ENCODE data around the gene SLC22A12.
"Not testable (repeated sequence)": the region's sequence is repeated elsewhere in the genome, so short reads cannot be mapped to it uniquely, and the experiment has no call there.

Gene SLC22A12

DNA sequence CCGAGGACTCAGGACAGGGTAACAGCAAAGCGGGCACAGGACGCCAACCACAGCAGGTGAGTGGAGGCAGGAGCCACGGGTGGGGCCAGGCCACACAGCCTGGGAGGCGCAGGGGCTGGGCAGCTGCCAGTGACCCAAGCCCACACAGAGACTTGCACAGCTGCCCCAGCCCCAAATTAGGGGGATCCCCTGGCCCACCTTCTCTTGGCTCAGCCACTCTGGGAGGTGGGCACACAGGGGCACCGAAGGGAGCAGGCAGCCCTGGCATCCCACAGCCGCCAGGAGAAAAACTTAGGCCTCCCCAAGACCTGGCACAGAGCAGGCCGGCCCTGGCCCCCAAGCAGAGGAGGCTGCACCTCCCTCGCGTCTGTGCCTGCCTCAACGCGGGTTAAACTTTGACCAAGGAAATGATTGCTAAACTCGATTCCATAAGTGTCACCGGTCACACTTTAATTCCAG, at the start of gene SLC22A12:
SLC22A12 (plus strand) TSS at position 458 of the 459 bp plus-strand sequence. CDS start 337 bp downstream, outside the sequence.
- FAIRE-seq = no peak

DNA sequence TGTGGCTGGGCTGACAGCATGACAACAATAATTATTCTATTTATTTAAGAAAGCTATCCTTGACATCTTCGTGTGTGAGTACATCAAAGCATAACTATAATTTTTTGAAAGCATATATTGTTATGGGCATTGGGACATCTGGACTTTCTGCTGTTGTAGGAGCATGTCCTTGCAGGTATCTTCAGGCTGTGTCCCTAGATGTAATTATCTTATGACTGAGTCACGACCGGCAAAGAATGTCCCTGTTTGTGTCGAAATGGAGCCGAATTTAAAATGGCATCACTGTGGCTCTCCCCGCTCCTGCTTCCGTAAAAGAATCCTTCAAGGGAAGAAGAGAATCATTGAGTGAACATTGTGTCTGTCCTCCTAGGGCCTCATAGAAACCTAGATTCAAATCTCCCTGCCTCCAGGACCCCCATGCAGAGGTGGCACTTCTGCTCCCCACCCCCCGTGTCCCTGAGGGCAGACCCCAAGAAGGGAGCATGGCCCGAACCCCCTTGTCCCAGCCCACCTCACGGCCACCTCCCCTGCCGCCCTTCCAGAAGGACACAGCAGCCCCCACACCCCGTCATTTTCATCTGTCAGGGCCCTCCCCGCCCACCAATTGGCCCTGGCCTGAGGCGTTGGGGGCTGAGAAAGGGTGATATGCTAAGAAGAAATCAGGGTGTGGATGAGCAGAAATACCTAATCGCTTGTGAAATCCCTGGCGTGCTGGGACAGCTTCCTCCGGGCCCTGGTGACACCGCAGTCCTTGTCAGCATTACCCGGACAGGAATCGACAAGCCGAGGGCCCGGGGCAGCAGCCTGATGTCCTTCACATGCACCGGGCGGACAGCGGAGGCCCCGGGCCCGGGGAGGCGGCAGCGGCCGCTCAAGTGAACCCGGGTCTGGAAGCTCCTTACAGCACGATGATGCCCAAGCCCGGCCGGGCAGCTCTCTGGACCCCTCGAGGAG, 48.6 kb upstream of the SLC22A12 start:
- FAIRE-seq = no peak

DNA sequence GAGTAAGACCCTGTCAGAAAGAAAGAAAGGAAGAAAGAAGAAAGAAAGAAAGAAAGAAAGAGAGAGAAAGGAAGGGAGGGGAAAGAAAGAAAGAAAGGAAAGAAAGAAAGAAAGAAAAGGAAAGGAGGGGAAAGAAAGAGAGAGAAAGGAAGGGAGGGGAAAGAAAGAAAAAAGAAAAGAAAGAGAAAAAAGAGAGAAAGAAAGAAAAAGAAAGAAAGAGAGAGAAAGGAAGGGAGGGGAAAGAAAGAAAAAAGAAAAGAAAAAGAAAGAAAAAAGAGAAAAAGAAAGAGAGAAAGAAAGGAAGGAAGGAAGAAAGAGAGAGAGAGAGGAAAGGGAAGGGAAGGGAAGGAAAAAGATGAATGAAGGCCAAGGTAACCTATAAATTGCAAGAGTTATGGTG, 47.2 kb upstream of the SLC22A12 start:
- FAIRE-seq = no peak

DNA sequence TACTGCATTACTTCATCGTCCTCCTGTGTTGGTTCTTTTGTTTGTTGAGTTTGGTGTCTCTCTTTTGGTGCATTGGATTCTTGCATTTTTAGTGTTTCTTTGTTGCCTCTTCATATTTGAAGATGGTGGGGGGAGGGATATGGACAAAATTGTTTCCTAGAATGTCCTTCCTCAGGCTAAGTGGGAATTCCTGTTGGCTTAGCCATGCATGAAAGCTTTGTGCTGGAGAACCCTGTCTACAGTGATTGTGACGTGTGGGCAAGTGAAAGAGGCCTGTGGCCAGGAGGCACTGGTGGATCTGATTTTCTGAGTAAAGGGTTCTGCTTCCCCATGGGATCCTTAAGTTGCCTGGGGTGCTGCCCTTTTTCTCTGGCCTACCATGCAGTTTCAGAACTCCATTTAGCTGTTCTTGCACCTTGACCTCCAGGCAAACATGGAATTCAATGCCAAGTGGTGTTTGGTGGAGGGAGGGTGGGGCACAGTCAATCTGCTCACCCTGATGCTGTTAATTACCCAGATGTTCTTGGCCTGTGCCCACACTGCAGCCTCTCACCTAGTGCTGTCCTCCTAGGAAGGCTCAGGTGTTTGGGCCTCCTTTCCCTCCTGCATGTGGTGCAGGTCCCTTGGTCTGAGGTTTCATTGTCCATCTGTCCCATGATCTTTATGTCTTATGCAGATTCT, 46.3 kb upstream of the SLC22A12 start:
- no peak for FAIRE-seq

DNA sequence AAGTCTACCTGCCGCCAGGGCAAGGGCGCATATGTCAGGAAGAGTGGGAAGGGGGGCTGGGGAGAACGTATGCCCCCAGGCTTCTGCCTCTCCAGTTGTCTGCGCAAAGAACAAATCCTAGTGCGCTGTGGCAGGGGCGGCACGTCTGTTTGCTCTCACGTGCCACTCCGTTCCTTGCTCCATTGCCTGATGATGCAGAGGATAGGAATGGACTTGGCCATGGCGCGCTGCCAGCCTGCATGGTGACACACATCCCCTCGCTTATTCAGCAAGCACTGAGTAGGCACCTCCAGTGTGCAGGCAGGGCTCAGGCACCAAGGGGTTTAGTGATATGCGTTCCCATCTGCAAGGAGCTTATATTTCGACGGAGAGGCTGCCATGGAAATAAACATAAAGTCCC, 45.4 kb upstream of the SLC22A12 start:
- FAIRE-seq = no peak

DNA sequence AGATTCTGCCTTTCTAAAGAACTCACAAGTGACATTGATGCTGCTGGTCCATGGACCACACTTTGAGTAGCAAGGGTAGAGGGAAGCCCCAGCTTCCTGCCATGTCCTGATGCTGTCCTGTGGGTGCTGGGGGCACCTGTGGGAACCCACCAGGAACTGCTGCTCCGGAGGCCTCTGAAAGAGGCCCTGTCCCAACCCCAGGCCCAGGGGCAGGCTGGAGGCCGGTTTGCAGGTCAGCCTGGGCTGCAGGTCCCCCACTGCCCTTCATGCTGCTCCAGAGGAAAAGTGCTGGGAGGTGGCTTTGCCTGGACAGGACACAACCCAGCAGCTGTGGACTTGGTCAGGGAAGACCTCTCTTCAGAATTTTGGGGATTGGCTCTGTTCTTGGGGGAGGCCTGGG, 44.8 kb upstream of the SLC22A12 start:
- FAIRE-seq = no peak

DNA sequence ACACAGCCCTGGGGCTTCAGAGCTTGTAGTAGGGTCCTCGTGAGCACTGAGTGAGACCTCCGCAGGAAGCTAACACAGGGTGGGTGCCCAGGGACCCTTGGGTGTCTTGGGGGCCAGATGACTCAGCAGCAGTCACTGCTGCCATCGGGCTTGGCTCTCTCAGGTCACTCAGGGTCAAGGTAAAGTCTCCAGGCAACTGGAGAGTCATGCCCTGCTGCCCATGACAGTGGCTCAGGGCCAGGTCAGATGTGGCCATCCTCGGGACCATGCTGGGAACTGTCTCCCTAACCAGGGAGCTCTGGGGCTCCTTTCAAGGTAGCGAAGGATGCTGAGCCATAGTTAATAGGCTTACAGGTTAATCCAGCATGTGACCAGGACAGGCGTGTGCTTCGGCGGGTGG, 44.4 kb upstream of the SLC22A12 start:
- no peak for FAIRE-seq

- FAIRE-seq = no peak
Observed at GRCh38 chr11:64549969-64550368, 41.1 kb upstream of the SLC22A12 start.

- FAIRE-seq = no peak
Observed at GRCh38 chr11:64553554-64554201, 37.3 kb upstream of the SLC22A12 start.

DNA sequence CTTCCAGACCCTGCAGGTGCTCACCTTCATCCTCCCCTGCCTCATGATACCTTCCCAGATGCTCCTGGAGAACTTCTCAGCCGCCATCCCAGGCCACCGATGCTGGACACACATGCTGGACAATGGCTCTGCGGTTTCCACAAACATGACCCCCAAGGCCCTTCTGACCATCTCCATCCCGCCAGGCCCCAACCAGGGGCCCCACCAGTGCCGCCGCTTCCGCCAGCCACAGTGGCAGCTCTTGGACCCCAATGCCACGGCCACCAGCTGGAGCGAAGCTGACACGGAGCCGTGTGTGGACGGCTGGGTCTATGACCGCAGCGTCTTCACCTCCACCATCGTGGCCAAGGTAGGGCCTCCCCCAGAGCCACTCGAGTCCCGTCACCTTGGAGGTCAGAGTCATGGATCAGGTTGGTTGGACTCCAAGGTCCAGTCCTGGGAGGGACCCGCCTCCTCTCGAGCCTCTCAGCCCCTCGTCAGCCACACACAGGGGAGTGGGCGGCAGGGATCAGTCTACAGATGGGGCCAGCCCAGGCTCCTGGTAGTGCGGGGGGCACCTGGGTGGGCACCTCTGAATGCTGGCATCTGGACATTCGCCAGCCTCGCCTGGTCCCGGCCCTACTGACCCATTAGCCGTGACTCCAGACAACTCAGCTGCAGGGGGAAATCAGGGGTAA, 34.8 kb upstream of the SLC22A12 start:
- no peak for FAIRE-seq

DNA sequence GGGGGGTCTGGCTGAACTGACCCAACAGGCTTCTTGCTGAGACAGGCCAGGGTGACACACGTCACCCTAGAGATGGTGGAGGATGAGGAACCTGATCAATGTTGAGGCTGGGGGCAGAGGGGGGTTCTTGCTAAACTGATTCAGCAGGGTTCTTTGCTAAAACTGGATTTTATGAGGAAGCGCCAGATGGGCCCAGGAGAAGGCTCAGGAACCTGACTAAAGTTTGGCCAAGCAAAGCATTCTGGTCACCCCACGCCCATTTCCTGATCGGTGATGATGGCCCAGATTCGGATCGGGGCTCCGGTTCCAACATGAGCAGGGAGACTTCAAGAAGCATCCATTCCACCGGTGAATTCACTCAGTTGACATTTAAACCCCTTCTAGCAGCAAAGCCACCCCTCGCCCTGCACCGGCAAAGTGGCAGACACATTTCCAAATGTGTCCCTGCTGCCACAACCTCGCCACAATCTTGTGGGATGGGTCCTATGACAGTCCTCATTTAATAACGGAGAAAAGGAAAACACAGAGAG, 34.2 kb upstream of the SLC22A12 start:
- FAIRE-seq = no peak

DNA sequence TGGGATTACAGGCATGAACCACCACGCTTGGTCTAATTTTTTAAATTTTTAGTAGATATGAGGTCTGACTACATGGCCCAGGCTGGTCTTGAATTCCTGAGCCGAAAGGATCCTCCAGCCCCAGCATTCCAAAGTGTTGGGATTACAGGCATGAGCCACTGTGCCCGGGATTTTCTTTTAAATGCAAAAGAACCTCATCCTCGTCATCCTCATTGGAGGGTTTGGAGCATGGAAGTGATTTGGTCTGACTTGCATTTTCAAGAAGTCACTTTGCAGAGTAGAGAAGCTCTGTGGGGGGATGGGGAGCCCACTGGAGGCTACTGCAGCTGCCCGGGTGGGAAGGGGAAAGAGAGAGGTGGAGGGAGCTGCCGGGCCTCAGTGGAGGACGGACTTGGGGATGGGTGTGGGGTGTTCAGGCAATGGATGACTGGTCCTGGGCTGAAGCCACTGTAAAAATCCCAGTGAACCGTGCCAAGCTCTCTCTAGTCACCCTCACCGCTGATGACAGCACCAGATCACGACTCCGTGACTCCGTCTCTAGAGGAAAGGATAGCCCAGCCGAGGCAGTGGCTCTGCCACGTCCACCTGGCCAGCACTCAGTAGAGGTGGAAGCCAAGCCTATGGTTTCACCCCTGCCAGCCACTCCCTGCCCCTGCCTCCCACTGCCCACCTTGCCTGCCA, 32.8 kb upstream of the SLC22A12 start:
- no peak for FAIRE-seq

- FAIRE-seq = no peak
Observed at GRCh38 chr11:64558869-64559268, 32.2 kb upstream of the SLC22A12 start.

- FAIRE-seq = no peak
Observed at GRCh38 chr11:64559351-64560138, 31.5 kb upstream of the SLC22A12 start.

DNA sequence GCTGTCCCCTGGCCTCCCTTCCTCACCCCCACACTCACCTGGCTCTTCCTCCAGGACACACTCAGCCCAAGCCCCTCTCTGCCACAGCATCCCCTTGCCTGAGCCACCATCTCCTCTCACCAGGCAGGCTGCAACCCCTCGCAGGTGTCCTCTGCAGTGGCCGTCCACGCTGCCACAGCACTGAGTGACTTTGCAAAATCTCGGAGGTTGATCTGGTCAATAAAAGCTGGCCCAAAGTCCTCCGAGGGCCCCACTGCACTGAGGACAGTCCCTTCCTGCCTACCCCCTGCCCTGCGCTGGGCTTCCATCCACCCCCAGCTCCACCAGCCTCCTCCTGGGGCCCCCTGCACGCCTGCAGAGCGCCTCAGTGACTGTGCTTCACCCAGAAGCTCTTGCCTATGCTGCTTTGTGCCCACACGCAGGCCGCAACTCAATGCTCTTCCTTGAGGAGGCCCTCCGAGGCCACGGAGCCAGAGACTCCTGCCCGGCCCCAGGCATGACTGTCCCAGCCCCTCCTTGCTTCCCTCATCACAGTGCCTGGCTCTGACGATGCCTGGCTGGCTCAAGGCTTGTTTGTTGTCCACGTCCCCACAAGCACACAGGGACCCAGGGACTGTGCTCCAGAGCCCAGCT, 30.8 kb upstream of the SLC22A12 start:
- no peak for FAIRE-seq

- FAIRE-seq = no peak
Observed at GRCh38 chr11:64560941-64561340, 30.1 kb upstream of the SLC22A12 start.

DNA sequence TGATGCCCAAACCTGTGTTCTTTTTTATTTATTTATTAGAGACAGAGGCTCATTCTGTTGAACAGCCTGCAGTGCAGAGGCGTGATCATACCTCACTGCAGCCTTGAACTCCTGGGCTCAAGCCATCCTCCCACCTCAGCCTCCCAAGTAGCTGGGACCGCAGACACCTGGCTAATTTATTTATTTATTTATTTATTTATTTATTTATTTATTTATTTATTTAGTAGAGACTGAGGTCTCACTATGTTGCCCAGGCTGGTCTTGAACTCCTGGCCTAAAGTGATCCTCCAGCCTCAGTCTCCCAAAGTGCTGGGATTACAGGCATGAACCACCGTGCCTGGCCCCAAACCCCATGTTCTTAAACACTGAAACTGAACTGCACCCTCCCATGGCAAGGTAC, 29.6 kb upstream of the SLC22A12 start:
- not testable (repeated sequence) for FAIRE-seq

DNA sequence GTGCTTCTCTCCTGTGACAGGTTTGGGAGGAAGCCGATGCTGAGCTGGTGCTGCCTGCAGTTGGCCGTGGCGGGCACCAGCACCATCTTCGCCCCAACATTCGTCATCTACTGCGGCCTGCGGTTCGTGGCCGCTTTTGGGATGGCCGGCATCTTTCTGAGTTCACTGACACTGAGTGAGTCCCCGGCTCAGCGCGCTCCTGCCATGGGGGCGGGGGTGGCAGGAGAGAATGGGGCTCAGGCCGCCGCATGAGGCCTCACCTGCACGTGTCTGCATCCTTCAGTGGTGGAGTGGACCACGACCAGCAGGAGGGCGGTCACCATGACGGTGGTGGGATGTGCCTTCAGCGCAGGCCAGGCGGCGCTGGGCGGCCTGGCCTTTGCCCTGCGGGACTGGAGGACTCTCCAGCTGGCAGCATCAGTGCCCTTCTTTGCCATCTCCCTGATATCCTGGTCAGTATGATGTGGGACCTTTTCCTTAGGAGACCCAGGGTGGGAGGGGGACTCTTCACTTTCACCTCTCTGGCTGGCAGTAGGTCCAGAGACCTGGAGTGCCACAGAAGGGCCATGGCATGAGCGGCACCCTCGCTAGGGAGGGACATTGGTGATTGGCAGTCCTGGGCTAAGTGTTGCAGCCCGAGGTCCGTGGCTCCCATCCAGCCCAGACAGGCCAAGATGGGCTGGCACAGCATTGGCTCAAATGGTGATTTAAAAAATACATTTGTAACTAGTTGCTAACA, 28.9 kb upstream of the SLC22A12 start:
- FAIRE-seq = no peak

DNA sequence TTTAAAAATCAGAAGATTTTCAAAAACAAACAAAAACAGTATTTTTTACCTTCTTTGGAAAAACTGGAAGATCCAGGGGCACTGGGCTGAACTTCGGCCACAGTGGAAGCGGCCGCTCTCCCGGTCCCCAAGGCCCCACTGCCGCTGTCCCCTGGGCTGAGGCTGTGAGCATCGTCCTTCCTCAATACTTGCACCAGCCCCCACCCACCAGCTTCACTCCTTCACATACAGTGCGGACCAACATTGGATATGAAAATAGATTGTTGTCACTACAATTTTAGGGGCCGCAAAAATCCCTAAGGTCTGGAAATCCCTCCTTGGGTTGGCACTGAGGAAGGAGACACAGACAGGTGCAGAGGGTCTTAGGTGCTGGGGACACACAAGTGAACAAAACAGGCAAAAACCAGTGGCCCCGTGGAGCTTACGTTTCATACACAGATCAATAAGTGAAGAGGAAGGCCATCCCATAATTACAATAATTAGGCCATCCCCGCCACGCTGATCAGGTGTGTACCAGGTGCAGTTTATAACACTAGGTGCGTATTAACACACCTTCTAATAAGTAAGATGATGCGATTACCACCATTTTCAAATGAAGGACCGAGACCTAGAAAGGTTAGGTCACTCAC, 28.2 kb upstream of the SLC22A12 start:
- no peak for FAIRE-seq
